B cell (primary cell): ENCODE measurements around the gene CEP89. TPM values are rescaled to one million over a fixed set of nuclear protein-coding genes. Genes with fewer than 3 reads are reported as not detected.

Source experiments
- ATAC-seq: fragments of 200-7000 bp; cut with Tn5 transposase; one replicate; pipeline ENCODE4 v1.10.0; 2021; ENCODE audit warnings: low read depth, mild to moderate bottlenecking, moderate number of reproducible peaks, moderate library complexity
- CTCF ChIA-PET: fragments of 350-600 bp; sonication (Branson Sonifier 250); formaldehyde crosslinking; loops from one replicate; lab custom pipeline; 2021; ENCODE audit warnings: antibody characterized with exemption, inconsistent platforms; lab: Charles Lee
- POLR2A ChIA-PET: fragments of 350-600 bp; sonication (Branson Sonifier 250); formaldehyde crosslinking; loops from one replicate; lab custom pipeline; 2021; ENCODE audit warnings: antibody characterized with exemption; lab: Charles Lee
- DNase-seq: peaks from one replicate; pipeline ENCODE4 v3.0.0; 2013
- H2AFZ ChIP-seq: 2 replicates; pipeline ENCODE4 v1.6.1; 2012; ENCODE audit warnings: mild to moderate bottlenecking, low read depth, low read length; ENCODE audit not compliant: insufficient read depth, poor library complexity, severe bottlenecking
- H3K27ac ChIP-seq, 2 donors: 1 replicate in 1 of 2; 2 replicates in 1 of 2; pipeline ENCODE4 v1.5.1; 2012 to 2013; ENCODE audit warnings: low read length in 2 of 2, mild to moderate bottlenecking in 2 of 2, moderate library complexity in 1 of 2
- H3K27me3 ChIP-seq, 4 experiments: fragments of 200-600 bp in 1 of 4; sonication (generic) in 1 of 4; replicated peaks in 1 of 4; 1 replicate in 2 of 4; 2 replicates in 2 of 4; pipeline versions ENCODE4 v1.6.1 to v1.7.0; 2013 to 2016; ENCODE audit warnings: low read length in 3 of 4, mild to moderate bottlenecking in 2 of 4, mixed read lengths in 1 of 4, moderate library complexity in 1 of 4; ENCODE audit not compliant: insufficient read depth in 4 of 4, control insufficient read depth in 3 of 4; ENCODE audit errors: control extremely low read depth in 1 of 4
- H3K36me3 ChIP-seq, 2 experiments: replicated peaks in 1 of 2; 1 replicate in 1 of 2; 2 replicates in 1 of 2; pipeline versions ENCODE4 v1.6.1 to v1.7.1; 2013; ENCODE audit warnings: low read length in 1 of 2; ENCODE audit not compliant: insufficient read depth in 2 of 2, control insufficient read depth in 1 of 2; ENCODE audit errors: control extremely low read depth in 1 of 2, extremely low read depth in 1 of 2
- H3K4me1 ChIP-seq, 2 donors: fragments of 200-600 bp in 1 of 2; sonication (generic) in 1 of 2; 1 replicate in 1 of 2; 2 replicates in 1 of 2; pipeline versions ENCODE4 v1.5.1 to v1.6.1; 2013 to 2017; ENCODE audit warnings: low read length in 2 of 2; ENCODE audit not compliant: control insufficient read depth in 2 of 2, insufficient read depth in 2 of 2
- H3K4me2 ChIP-seq: replicated peaks from 2 replicates; pipeline ENCODE3; 2012; ENCODE audit warnings: mild to moderate bottlenecking, low read depth, low read length; ENCODE audit not compliant: poor library complexity, severe bottlenecking
- H3K4me3 ChIP-seq, 5 experiments: fragments of 200-600 bp in 1 of 5; sonication (generic) in 1 of 5; 1 replicate in 3 of 5; 2 replicates in 2 of 5; pipeline versions ENCODE4 v1.5.1 to v1.7.0; 2011 to 2016; ENCODE audit warnings: low read length in 4 of 5, mild to moderate bottlenecking in 4 of 5, low read depth in 2 of 5, control low read depth in 1 of 5, moderate library complexity in 1 of 5; ENCODE audit not compliant: insufficient read depth in 1 of 5; ENCODE audit errors: control extremely low read depth in 1 of 5, extremely low read depth in 1 of 5
- H3K79me2 ChIP-seq: fragments of 200-600 bp; sonication (generic); one replicate; pipeline ENCODE4 v1.6.0; 2016; ENCODE audit warnings: low read length; ENCODE audit not compliant: control insufficient read depth, insufficient read depth
- H3K9ac ChIP-seq: fragments of 200-600 bp; sonication (generic); 2 replicates; pipeline ENCODE4 v1.6.1; 2017; ENCODE audit warnings: mild to moderate bottlenecking, low read length, moderate library complexity
- H3K9me3 ChIP-seq, 3 donors: one replicate each; pipeline versions ENCODE4 v1.6.1 to v1.7.1; 2013; ENCODE audit warnings: low read length in 2 of 3; ENCODE audit not compliant: control insufficient read depth in 2 of 3, insufficient read depth in 1 of 3; ENCODE audit errors: control extremely low read depth in 1 of 3
- H4K20me1 ChIP-seq: 2 replicates; pipeline ENCODE4 v1.6.0; 2012; ENCODE audit warnings: mild to moderate bottlenecking, low read length; ENCODE audit not compliant: insufficient read depth, control insufficient read depth, poor library complexity, severe bottlenecking
- H3K27ac Mint-ChIP-seq: one replicate; pipeline ENCODE4 v1.8.0; 2021; ENCODE audit warnings: mixed read lengths
- H3K27me3 Mint-ChIP-seq: one replicate; pipeline ENCODE4 v1.8.0; 2021; ENCODE audit warnings: mixed read lengths
- H3K4me1 Mint-ChIP-seq: one replicate; pipeline ENCODE4 v1.8.0; 2021; ENCODE audit warnings: mixed read lengths
- H3K4me3 Mint-ChIP-seq: one replicate; pipeline ENCODE4 v1.8.0; 2021; ENCODE audit warnings: mixed read lengths
- H3K9me3 Mint-ChIP-seq: one replicate; pipeline ENCODE4 v1.8.0; 2022; ENCODE audit warnings: mixed read lengths; ENCODE audit not compliant: insufficient read depth
- EZH2 ChIP-seq: IDR thresholded peaks from 2 replicates; pipeline ENCODE4 v1.6.1; 2012; ENCODE audit warnings: borderline replicate concordance, low read depth, mild to moderate bottlenecking, moderate library complexity, low read length; ENCODE audit not compliant: insufficient read depth, poor library complexity, severe bottlenecking
- WGBS: methylation state at CpG from one replicate; pipeline ENCODE4 v1.1.5; 2013; ENCODE audit warnings: missing lambda C conversion rate; ENCODE audit not compliant: insufficient coverage; 5-methylcytosine and 5-hydroxymethylcytosine counted together
- intact Hi-C: fragments of 100-400 bp; cut with micrococcal nuclease; formaldehyde crosslinking; loops from one replicate; pipeline ENCODE4 v1.10.0; 2022
- polyA plus RNA-seq: library from polyadenylated mRNA; depleted of rRNA; stranded (reverse); fragments of >200 nt; gene quantifications from 2 replicates; pipeline ENCODE4 v1.2.3, GENCODE V29; 2012
- total RNA-seq, 2 donors: library from RNA; stranded (reverse); fragments of 120-200 nt in 1 of 2; gene quantifications; 1 replicate in 1 of 2; 2 replicates in 1 of 2; pipeline versions ENCODE4 v1.2.3 to v1.2.4, GENCODE V29; 2013 to 2022
- TF ChIP-seq, protein P1 (sequence below): fragments of 200-600 bp; IDR thresholded peaks from one replicate; pipeline ENCODE4 v1.8.0; 2022; ENCODE audit warnings: antibody characterized with exemption, mild to moderate bottlenecking

CEP89 gene
- total and polyA plus RNA-seq, 2 donors (not counting 1 experiment from before 2014, with no cell fraction given): 10.2 to 38.6 TPM

DNA sequence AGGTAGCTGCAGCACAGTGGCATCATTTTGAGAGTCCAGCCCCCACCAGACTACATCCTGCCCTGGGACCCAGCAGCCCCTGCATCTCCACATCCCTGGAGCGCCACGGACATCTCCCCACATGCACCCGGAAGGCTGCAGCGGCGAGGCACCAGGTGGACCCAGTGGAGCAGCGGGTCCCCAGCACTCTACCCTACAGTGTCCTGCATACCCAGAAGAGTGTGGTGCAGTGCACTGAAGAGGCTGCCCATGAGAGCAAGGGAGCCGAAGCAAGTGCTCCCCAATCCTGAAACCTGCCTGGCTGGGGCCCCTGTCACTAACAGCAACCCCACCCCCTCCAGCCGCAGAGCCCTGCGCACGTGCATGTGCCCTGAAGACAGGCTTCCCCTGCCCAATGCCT, 80.9 kb downstream of the CEP89 start:
- H3K4me1 Mint-ChIP-seq: peaks cover 5% of the 10 kb centered on the region
- no peak overlapping the region for H3K4me2 ChIP-seq
- peaks cover 11% of the 10 kb centered on the region for H3K9me3 Mint-ChIP-seq
- H3K4me3 ChIP-seq: no peak overlapping the region
- ATAC-seq (no peak), DNase-seq (no peak)
- H3K9me3 ChIP-seq: peaks cover 3 to 29% (median 27%) of the 10 kb centered on the region in 3 donors
- H3K27ac Mint-ChIP-seq: no peak overlapping the region
- H3K4me1 ChIP-seq: no peaks in the 10 kb centered on the region
- no peaks in the 10 kb centered on the region for H3K27me3 ChIP-seq
- H3K4me3 Mint-ChIP-seq: no peak overlapping the region
- TF ChIP-seq, protein P1, sequence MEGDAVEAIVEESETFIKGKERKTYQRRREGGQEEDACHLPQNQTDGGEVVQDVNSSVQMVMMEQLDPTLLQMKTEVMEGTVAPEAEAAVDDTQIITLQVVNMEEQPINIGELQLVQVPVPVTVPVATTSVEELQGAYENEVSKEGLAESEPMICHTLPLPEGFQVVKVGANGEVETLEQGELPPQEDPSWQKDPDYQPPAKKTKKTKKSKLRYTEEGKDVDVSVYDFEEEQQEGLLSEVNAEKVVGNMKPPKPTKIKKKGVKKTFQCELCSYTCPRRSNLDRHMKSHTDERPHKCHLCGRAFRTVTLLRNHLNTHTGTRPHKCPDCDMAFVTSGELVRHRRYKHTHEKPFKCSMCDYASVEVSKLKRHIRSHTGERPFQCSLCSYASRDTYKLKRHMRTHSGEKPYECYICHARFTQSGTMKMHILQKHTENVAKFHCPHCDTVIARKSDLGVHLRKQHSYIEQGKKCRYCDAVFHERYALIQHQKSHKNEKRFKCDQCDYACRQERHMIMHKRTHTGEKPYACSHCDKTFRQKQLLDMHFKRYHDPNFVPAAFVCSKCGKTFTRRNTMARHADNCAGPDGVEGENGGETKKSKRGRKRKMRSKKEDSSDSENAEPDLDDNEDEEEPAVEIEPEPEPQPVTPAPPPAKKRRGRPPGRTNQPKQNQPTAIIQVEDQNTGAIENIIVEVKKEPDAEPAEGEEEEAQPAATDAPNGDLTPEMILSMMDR: no peak
- TF ChIP-seq EZH2: no peak
- no peaks in the 10 kb centered on the region for H3K79me2 ChIP-seq
- intact Hi-C loops: no loop called here
- H3K27ac ChIP-seq: no peak overlapping the region
- H3K27me3 Mint-ChIP-seq: no peaks in the 10 kb centered on the region
- no peaks in the 10 kb centered on the region for H4K20me1 ChIP-seq
- peaks cover 2 to 12% of the 10 kb centered on the region in 2 experiments for H3K36me3 ChIP-seq
- ChIA-PET CTCF (no interaction called here), POLR2A (no interaction called here)
- no peak overlapping the region for H2AFZ ChIP-seq
- 96% methylated on average over 10 of the region's 10 CpGs for WGBS
- no peak overlapping the region for H3K9ac ChIP-seq

GRCh38 chr19:32890326-32890725, 81.4 kb downstream of the CEP89 start:
- POLR2A ChIA-PET: no interaction called here
- TF ChIP-seq EZH2: no peak
- TF ChIP-seq, protein P1: no peak
- H3K36me3 ChIP-seq: peaks cover 2 to 12% of the 10 kb centered on the region in 2 experiments

More at GRCh38 chr19:32890326-32890725, 81.4 kb downstream of the CEP89 start:
- H3K4me3 Mint-ChIP-seq: no peak overlapping the region
- ATAC-seq (no peak), DNase-seq (no peak)
- no peaks in the 10 kb centered on the region for H3K4me1 ChIP-seq
- peaks cover 11% of the 10 kb centered on the region for H3K9me3 Mint-ChIP-seq
- H3K4me1 Mint-ChIP-seq: peaks cover 4% of the 10 kb centered on the region
- intact Hi-C loops: no loop called here
- H3K79me2 ChIP-seq: no peaks in the 10 kb centered on the region
- no peaks in the 10 kb centered on the region for H3K27me3 Mint-ChIP-seq
- no peak overlapping the region for H3K4me2 ChIP-seq
- peaks cover 3 to 29% (median 27%) of the 10 kb centered on the region in 3 donors for H3K9me3 ChIP-seq
- H3K9ac ChIP-seq: no peak overlapping the region
- no peak overlapping the region for H3K27ac ChIP-seq
- no peak overlapping the region for H3K27ac Mint-ChIP-seq
- 97% methylated on average over 10 of the region's 13 CpGs for WGBS
- no peaks in the 10 kb centered on the region for H3K27me3 ChIP-seq
- CTCF ChIA-PET: no interaction called here
- no peak overlapping the region for H2AFZ ChIP-seq
- no peaks in the 10 kb centered on the region for H4K20me1 ChIP-seq
- H3K4me3 ChIP-seq: no peak overlapping the region
